Measurements from ENCODE around the gene CDKAL1. TPM values are rescaled to one million over a fixed set of nuclear protein-coding genes. Genes with fewer than 3 reads are reported as not detected.

CDKAL1 gene
- total RNA-seq, 4 donors from 2014 or later = 15.2 to 17.9 (median 17.1) TPM

- no peak for TF ChIP-seq CTCF (IDR thresholded peaks at IDR 0.05; ENCODE audit: low read depth)
These were observed 503.2 kb downstream of the CDKAL1 start for GRCh38 chr6:21037453-21037852.

GRCh38 chr6:21039926-21040325 lies 505.7 kb downstream of the CDKAL1 start:
- no peak for TF ChIP-seq CTCF (IDR thresholded peaks at IDR 0.05; ENCODE audit: low read depth)

- TF ChIP-seq CTCF (IDR thresholded peaks at IDR 0.05; ENCODE audit: low read depth) = no peak
These were observed 511.0 kb downstream of the CDKAL1 start for GRCh38 chr6:21045135-21045700.

DNA sequence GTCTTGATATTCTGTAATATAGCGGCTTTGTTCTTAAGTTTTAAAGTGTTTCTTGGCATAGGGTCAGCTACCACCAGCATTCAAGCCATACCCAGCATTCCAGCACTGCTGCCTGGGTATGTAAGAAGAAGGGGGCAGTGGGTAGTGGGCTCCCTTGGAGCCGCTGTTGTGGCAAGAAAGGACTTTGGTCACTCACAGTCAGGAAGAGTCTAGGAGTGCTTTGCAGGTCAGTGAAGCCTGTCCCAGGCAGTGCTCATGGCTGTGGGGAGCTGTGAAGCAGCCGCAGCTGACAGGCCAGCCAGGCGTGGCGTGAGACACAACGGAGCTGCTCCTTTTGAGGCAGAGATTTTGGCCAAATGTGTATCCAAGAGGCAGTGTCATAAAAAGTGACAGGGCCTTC lies 512.0 kb downstream of the CDKAL1 start:
- no peak for TF ChIP-seq CTCF (IDR thresholded peaks at IDR 0.05; ENCODE audit: low read depth)

DNA sequence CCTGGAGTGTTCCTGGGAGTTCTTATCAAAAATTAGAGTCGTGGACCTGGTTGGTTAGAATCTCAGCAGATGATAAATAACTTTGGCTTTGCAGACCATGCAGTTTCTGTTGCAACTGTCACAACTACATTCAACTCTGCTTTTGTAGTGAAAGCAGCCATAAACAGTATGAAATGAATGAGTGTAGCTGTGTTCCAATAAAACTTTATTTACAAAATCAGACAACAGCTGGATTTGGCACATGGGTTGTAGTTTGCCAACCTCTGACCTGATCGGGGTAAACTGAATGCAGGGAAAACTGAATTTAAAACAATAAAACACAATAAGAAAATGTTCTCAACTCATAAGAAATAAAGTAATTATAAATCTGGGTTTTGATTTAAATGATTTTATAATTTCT lies 513.8 kb downstream of the CDKAL1 start:
- no peak for TF ChIP-seq CTCF (IDR thresholded peaks at IDR 0.05; ENCODE audit: low read depth)

- no peak for TF ChIP-seq CTCF (IDR thresholded peaks at IDR 0.05; ENCODE audit: low read depth)
These were observed 514.9 kb downstream of the CDKAL1 start for GRCh38 chr6:21049148-21049547.

- TF ChIP-seq CTCF (IDR thresholded peaks at IDR 0.05; ENCODE audit: low read depth) = no peak
These were observed 515.3 kb downstream of the CDKAL1 start for GRCh38 chr6:21049572-21049971.
